GM10266 (cell line): ENCODE data around the gene CCER1.

ENCODE experiments used
- DNase-seq: peaks from one replicate; pipeline ENCODE4 v3.0.0; 2012; ENCODE audit errors: extremely low spot score
- TF ChIP-seq, protein P1 (sequence below): IDR thresholded peaks from 2 replicates; pipeline ENCODE4 v1.5.1; 2012; ENCODE audit warnings: mild to moderate bottlenecking, low read depth; ENCODE audit not compliant: control insufficient read depth, insufficient read depth; ENCODE audit errors: missing control alignments

CCER1 gene, protein sequence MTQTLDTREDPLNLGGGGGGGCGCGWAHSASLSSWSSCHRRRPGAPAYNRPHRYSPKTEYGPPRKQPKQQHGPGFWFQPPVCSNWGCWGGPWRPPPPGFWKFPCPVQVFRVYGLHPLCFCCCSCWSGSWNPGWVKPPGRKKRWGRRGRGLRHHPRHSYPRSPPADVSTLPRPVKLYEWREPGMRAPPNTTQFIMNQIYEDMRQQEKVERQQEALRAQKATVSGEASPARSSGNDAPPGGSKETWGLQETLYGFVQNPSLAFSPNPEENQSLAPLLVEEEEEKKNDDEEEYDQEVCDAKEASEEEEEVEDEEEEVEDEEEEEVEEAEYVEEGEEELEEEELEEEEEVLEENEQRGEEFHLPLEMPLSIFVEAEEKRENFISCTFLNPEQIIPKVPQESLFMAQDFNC

DNA sequence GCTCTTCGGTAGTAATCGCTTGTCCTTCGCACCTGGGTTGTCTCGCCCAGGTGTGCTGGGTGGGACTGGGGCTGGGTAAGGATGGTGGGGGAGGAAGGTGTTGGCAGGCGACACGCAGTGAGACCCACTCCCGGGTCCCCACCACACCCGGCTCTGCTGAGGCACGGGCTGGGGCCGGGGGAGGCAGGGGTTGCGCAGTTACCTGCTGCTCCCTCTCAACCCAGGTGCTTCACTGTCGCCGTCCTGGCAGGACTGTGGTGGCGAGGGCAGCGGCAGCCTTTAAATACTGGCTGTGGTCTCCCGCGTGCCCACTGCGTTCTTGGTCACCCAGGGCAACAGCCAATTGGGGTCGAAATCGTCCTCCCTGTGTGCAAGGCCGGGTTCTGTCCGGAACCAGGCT lies at the start of gene CCER1:
Gene CCER1 (minus strand): TSS at position 256 of the 400 bp plus-strand sequence. CDS start 434 bp downstream, outside the sequence.
- no peak for DNase-seq
- TF ChIP-seq, protein P1, sequence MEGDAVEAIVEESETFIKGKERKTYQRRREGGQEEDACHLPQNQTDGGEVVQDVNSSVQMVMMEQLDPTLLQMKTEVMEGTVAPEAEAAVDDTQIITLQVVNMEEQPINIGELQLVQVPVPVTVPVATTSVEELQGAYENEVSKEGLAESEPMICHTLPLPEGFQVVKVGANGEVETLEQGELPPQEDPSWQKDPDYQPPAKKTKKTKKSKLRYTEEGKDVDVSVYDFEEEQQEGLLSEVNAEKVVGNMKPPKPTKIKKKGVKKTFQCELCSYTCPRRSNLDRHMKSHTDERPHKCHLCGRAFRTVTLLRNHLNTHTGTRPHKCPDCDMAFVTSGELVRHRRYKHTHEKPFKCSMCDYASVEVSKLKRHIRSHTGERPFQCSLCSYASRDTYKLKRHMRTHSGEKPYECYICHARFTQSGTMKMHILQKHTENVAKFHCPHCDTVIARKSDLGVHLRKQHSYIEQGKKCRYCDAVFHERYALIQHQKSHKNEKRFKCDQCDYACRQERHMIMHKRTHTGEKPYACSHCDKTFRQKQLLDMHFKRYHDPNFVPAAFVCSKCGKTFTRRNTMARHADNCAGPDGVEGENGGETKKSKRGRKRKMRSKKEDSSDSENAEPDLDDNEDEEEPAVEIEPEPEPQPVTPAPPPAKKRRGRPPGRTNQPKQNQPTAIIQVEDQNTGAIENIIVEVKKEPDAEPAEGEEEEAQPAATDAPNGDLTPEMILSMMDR = no peak

DNA sequence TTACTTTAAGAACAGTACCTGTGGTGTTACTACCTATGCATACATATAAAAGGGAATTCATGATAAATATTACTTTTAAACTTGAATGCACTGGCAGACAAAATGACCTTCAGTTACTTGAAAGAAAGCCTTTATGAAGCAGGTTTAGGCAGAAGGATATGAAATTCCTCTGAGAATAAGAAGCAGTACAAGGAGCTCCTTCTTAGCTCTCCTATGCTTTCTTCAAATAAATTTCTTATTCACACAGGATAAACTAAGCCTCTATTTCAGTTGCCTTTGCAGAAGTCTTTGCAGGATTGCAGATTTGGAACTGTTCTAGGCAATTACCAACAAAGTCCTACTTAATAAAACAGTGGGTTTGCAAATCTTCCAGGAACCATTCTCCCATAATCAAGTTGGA lies 48.8 kb upstream of the CCER1 start:
- TF ChIP-seq, protein P1 = no peak
- DNase-seq = no peak

DNA sequence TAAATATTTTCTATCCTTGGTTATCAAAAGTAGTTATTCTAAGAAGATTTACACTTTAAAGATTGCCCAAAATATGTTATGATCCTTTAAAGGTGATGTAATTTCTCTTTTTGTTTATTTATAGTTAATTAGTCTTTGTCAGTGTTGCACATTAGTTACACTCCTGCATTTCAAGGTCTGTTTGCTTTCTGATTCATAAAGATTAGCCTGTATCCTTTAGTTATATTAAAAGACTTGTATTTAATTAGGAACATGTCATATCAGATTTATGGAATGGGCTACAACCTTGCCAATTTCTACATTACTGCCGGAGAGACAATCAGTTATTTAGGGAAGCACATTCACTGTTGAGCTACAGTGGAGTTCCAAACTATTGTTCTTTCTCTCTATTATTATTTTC lies 46.3 kb upstream of the CCER1 start:
- DNase-seq = no peak
- TF ChIP-seq, protein P1 = no peak

DNA sequence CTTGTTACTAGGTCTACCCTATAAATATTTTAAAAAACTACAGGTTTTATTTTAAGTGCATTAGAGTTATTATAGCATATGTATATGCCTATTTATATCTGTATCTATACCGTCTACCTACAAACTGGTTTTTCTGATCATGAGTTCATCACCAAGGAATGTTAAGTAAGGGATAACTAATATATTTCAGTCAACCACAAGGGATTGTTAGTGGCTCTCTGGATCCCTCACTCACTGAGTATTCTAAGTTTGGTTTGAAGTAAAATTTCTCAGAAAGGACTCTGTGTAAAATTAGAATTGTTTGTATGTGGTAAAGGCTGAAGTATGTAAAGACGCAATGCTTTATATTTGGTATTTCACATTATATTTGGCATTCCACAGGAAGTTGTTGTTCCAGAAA lies 45.0 kb upstream of the CCER1 start:
- DNase-seq = no peak
- TF ChIP-seq, protein P1 = no peak

DNA sequence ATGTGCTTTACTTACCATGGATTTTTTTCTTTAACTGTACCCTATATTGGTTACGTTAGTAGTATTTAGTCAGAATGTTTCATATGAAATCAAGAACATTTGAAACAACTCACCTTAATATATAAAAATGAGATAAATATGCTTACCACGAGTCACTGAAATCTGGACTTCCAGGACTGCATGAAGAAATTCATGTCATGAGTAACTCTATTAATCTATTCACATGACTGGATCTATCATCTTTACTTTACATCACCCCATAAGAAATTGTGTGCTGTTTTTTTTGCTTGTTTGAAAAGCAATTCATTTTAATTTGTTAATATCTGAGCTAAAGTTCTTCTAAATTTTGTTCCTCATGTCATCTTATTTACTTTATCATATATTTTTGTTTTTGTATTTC lies 44.6 kb upstream of the CCER1 start:
- TF ChIP-seq, protein P1 = no peak
- no peak for DNase-seq

DNA sequence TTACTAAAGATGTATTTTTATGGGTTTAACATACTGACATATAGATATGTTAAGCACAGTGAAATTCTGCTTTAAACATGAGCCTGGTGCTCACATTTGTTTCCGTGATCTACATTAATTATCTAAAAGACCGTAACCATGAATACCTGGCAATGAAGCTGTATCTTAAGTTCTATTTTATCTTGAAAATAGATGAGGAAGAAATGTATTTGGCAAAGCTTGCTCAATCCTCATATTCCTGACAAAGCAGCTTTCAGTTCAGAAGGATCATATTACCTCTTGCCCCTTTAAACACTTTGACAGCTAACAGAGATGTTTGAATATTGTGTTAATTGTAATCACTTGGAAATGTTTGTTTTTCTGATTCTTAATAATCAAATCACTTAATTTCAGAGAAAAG lies 40.0 kb upstream of the CCER1 start:
- TF ChIP-seq, protein P1 = no peak
- DNase-seq = no peak

DNA sequence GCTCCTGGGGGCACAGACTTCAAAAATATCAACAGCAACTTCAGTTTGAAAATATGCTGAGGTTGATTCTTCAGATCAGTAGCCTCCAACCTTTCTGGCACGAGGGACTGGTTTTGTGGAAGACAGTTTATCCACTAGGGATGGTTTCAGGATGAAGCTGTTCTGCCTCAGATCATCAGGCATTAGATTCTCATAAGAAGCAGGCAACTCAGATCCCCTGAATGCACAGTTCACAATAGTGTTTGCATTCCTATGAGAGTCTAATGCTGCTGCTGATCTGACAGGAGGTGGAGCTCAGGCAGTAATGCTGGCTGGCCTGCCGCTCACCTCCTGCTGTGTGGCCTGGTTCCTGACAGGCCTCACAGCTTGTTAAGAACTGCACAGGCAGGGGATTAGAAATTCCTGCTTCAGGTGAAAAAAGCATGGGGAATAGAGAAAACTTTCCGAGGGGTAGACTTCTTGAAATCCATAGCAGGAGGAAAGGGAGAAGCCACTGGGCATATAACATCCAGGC lies 37.0 kb upstream of the CCER1 start:
- DNase-seq = no peak
- TF ChIP-seq, protein P1 = no peak
